Mononuclear cell (primary cell): ENCODE data around the gene PRR23B. TPM values are rescaled to one million over a fixed set of nuclear protein-coding genes. Genes with fewer than 3 reads are reported as not detected.
"Not testable (repeated sequence)": the region's sequence is repeated elsewhere in the genome, so short reads cannot be mapped to it uniquely, and the experiment has no call there.

Experiments
- H3K27me3 ChIP-seq: 2 replicates; pipeline ENCODE4 v1.6.0; 2011; ENCODE audit warnings: low read length, control low read depth; ENCODE audit not compliant: insufficient read depth
- H3K4me1 ChIP-seq: 2 replicates; pipeline ENCODE4 v1.5.1; 2011; ENCODE audit warnings: mild to moderate bottlenecking, low read length, control low read depth; ENCODE audit not compliant: insufficient read depth
- H3K4me3 ChIP-seq: 2 replicates; pipeline ENCODE4 v1.5.1; 2011; ENCODE audit warnings: mild to moderate bottlenecking, low read length, moderate library complexity
- H3K9me3 ChIP-seq: 2 replicates; pipeline ENCODE4 v1.5.1; 2011; ENCODE audit warnings: low read depth, mild to moderate bottlenecking, control low read depth, low read length
- total RNA-seq: library from RNA; depleted of rRNA; stranded (reverse); fragments of >200 nt; gene quantifications from one replicate; pipeline ENCODE4 v1.2.3, GENCODE V29; 2012

The PRR23B gene
- not detected for total RNA-seq

- H3K27me3 ChIP-seq: no peaks in the 10 kb centered on the region
- H3K4me3 ChIP-seq: no peak within 1 kb of the TSS
- no peaks in the 10 kb centered on the region for H3K4me1 ChIP-seq
- H3K9me3 ChIP-seq: no peaks in the 10 kb centered on the region
Observed at GRCh38 chr3:139020868-139021234, at the start of gene PRR23B. Gene PRR23B (minus strand): TSS chr3:139020926. CDS start chr3:139020661, 265 bp downstream.

- no peaks in the 10 kb centered on the region for H3K9me3 ChIP-seq
- no peak overlapping the region for H3K4me3 ChIP-seq
- H3K27me3 ChIP-seq: no peaks in the 10 kb centered on the region
- H3K4me1 ChIP-seq: no peaks in the 10 kb centered on the region
Observed at GRCh38 chr3:139062918-139063317, 42.2 kb upstream of the PRR23B start.

- Histone ChIP-seq H3K27me3 (no peaks in the 10 kb centered on the region), H3K4me1 (no peaks in the 10 kb centered on the region), H3K4me3 (no peak overlapping the region), H3K9me3 (peaks cover 18% of the 10 kb centered on the region)
Observed at GRCh38 chr3:139052802-139053600, 32.3 kb upstream of the PRR23B start.

GRCh38 chr3:139044366-139045210, 23.9 kb upstream of the PRR23B start, which contains the start of gene PRR23C:
Gene PRR23C (minus strand): TSS chr3:139044892. CDS start chr3:139044620, 272 bp downstream.
- Histone ChIP-seq H3K4me3 (no peak within 1 kb of the TSS), H3K27me3 (no peaks in the 10 kb centered on the region), H3K9me3 (no peaks in the 10 kb centered on the region), H3K4me1 (no peaks in the 10 kb centered on the region)

- H3K4me3 ChIP-seq: no peak overlapping the region
- no peaks in the 10 kb centered on the region for H3K27me3 ChIP-seq
- no peaks in the 10 kb centered on the region for H3K4me1 ChIP-seq
- no peaks in the 10 kb centered on the region for H3K9me3 ChIP-seq
Observed at GRCh38 chr3:139043554-139044365, 23.0 kb upstream of the PRR23B start.

- Histone ChIP-seq H3K9me3 (peaks cover under 1% of the 10 kb centered on the region), H3K27me3 (no peaks in the 10 kb centered on the region), H3K4me1 (no peaks in the 10 kb centered on the region), H3K4me3 (no peak overlapping the region)
Observed at GRCh38 chr3:139037478-139037877, 16.8 kb upstream of the PRR23B start.

GRCh38 chr3:139032326-139033002, 11.7 kb upstream of the PRR23B start:
- Histone ChIP-seq H3K9me3 (peaks cover 12% of the 10 kb centered on the region), H3K4me1 (no peaks in the 10 kb centered on the region), H3K27me3 (no peaks in the 10 kb centered on the region), H3K4me3 (no peak overlapping the region)

- not testable (repeated sequence) for H3K4me3 ChIP-seq, H3K4me1 ChIP-seq, H3K27me3 ChIP-seq
- H3K9me3 ChIP-seq: peaks cover 12% of the 10 kb centered on the region
Observed at GRCh38 chr3:139030576-139030975, 9.8 kb upstream of the PRR23B start.

GRCh38 chr3:139024968-139025367, 4.2 kb upstream of the PRR23B start:
- no peaks in the 10 kb centered on the region for H3K4me1 ChIP-seq
- no peaks in the 10 kb centered on the region for H3K9me3 ChIP-seq
- H3K27me3 ChIP-seq: no peaks in the 10 kb centered on the region
- H3K4me3 ChIP-seq: no peak overlapping the region

GRCh38 chr3:139020036-139020867, 474 bp downstream of the PRR23B start:
- H3K9me3 ChIP-seq: no peaks in the 10 kb centered on the region
- H3K4me3 ChIP-seq: no peak overlapping the region
- H3K27me3 ChIP-seq: no peaks in the 10 kb centered on the region
- H3K4me1 ChIP-seq: no peaks in the 10 kb centered on the region

- Histone ChIP-seq H3K4me1 (no peaks in the 10 kb centered on the region), H3K27me3 (no peaks in the 10 kb centered on the region), H3K4me3 (no peak overlapping the region), H3K9me3 (no peaks in the 10 kb centered on the region)
Observed at GRCh38 chr3:139016430-139017048, 4.2 kb downstream of the PRR23B start.

GRCh38 chr3:139006051-139006716, 14.5 kb downstream of the PRR23B start, which contains the start of gene PRR23A:
Gene PRR23A (minus strand): TSS chr3:139006268. CDS start chr3:139006268, 0 bp downstream.
- no peaks in the 10 kb centered on the region for H3K27me3 ChIP-seq
- no peaks in the 10 kb centered on the region for H3K9me3 ChIP-seq
- H3K4me1 ChIP-seq: no peaks in the 10 kb centered on the region
- no peak within 1 kb of the TSS for H3K4me3 ChIP-seq
